Mucosa of descending colon (tissue), 3 donors: ENCODE results near the gene KDM4C. TPM values are rescaled to one million over a fixed set of nuclear protein-coding genes. Genes with fewer than 3 reads are reported as not detected.

Experiments
- ATAC-seq: fragments of 200-7000 bp; cut with Tn5 transposase; one replicate; pipeline ENCODE4 v1.9.1; 2020; ENCODE audit warnings: mild to moderate bottlenecking, moderate library complexity
- DNase-seq, 3 donors: peaks; one replicate each; pipeline ENCODE4 v3.0.0-alpha.2; 2020
- H3K36me3 ChIP-seq: fragments of 200-600 bp; one replicate; pipeline ENCODE4 v1.8.0; 2021; ENCODE audit warnings: low read depth, mild to moderate bottlenecking
- H3K4me1 ChIP-seq: fragments of 200-600 bp; one replicate; pipeline ENCODE4 v1.8.0; 2021; ENCODE audit warnings: low read depth, mild to moderate bottlenecking
- H3K4me3 ChIP-seq: fragments of 200-600 bp; one replicate; pipeline ENCODE4 v1.8.0; 2021; ENCODE audit warnings: mild to moderate bottlenecking
- H3K9me3 ChIP-seq: fragments of 200-600 bp; one replicate; pipeline ENCODE4 v1.8.0; 2021; ENCODE audit warnings: mild to moderate bottlenecking
- CTCF ChIP-seq: fragments of 200-600 bp; IDR thresholded peaks from one replicate; pipeline ENCODE4 v1.8.0; 2022; ENCODE audit warnings: antibody characterized with exemption, mild to moderate bottlenecking
- intact Hi-C, 2 donors: fragments of 100-400 bp; cut with DNase I in 1 of 2; cut with micrococcal nuclease in 1 of 2; formaldehyde crosslinking; loops; one replicate each; pipeline versions ENCODE4 v1.11.0 to v1.11.1; 2022; cut with DNase I, micrococcal nuclease
- total RNA-seq, 3 donors: library from RNA; stranded (reverse); fragmentation: NEBNext Ultra II Directional in 2 of 3; extraction: Animal tissue kit (Norgen Biotek cat#: 25700) in 2 of 3; gene quantifications; one replicate each; pipeline versions ENCODE4 v1.2.1 to v1.2.4, GENCODE V29; 2021 to 2023
- donor health status: DM: no; HTN: no; CAD: no; lungs with moderate emphysema.
- donor health status: DM: no; HTN: no; CAD: no.
- donor health status: DM: no; HTN: yes; CAD: no.

KDM4C gene
- total RNA-seq, 3 donors from 2014 or later: 44.6 to 74.9 (median 50.9) TPM

GRCh38 chr9:7117676-7118561, 360.1 kb downstream of the KDM4C start:
- intact Hi-C loops: no loop called here
- peak; percentile 37 for ATAC-seq
- no peak overlapping the region for H3K4me3 ChIP-seq
- H3K4me1 ChIP-seq: no peaks in the 10 kb centered on the region
- no peaks in the 10 kb centered on the region for H3K36me3 ChIP-seq
- DNase-seq: no peak
- TF ChIP-seq CTCF: no peak
- no peaks in the 10 kb centered on the region for H3K9me3 ChIP-seq

GRCh38 chr9:7118633-7119032, 360.9 kb downstream of the KDM4C start:
- Histone ChIP-seq H3K4me3 (no peak overlapping the region), H3K4me1 (no peaks in the 10 kb centered on the region), H3K36me3 (no peaks in the 10 kb centered on the region), H3K9me3 (no peaks in the 10 kb centered on the region)
- peak; percentile 66 for ATAC-seq
- DNase-seq: peak in 1 of 3 donors; percentile 16
- no peak for TF ChIP-seq CTCF
- intact Hi-C loops: no loop called here

GRCh38 chr9:7119612-7120011, 361.8 kb downstream of the KDM4C start:
- Histone ChIP-seq H3K4me3 (no peak overlapping the region), H3K4me1 (no peaks in the 10 kb centered on the region), H3K36me3 (no peaks in the 10 kb centered on the region), H3K9me3 (no peaks in the 10 kb centered on the region)
- no peak for TF ChIP-seq CTCF
- intact Hi-C loops: no loop called here
- ATAC-seq (no peak), DNase-seq (no peak)

GRCh38 chr9:7121055-7121454, 363.3 kb downstream of the KDM4C start:
- no peak for TF ChIP-seq CTCF
- Histone ChIP-seq H3K4me1 (no peaks in the 10 kb centered on the region), H3K9me3 (no peaks in the 10 kb centered on the region), H3K4me3 (no peak overlapping the region), H3K36me3 (no peaks in the 10 kb centered on the region)
- peak; percentile 37 for ATAC-seq
- intact Hi-C loops: no loop called here
- no peak for DNase-seq

- intact Hi-C loops: no loop called here
- Histone ChIP-seq H3K4me1 (no peaks in the 10 kb centered on the region), H3K4me3 (no peak overlapping the region), H3K9me3 (no peaks in the 10 kb centered on the region), H3K36me3 (no peaks in the 10 kb centered on the region)
- peak; percentile 71 for ATAC-seq
- no peak for DNase-seq
- TF ChIP-seq CTCF: no peak
Observed at GRCh38 chr9:7121664-7122063, 363.9 kb downstream of the KDM4C start.
